ENCODE data around the gene VIPR2. TPM values are rescaled to one million over a fixed set of nuclear protein-coding genes. Genes with fewer than 3 reads are reported as not detected.
A peak's percentile ranks its signal among the peaks of the same experiment; 100 is the strongest.

The VIPR2 gene
- total RNA-seq, 2 experiments from 2014 or later = 0.83 to 1.7 TPM

DNA sequence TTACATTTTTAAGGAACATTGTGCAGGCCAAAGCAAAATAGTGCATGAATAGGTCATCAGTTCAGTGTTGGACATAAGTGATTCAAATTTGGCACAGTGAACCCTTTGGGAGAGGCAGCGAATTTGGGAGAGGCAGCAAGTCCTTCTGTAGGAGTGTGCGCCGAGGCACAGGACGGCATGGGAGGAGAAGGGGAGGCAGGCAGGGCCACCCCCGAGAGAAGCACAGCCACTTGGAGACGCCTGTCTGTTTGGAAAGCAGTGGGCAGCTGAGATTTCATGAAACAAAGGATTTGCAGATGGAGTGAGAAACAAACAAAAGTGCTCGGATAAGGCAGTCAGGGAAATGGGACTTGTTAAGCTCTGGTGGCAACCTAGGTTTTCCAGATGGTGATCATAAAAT is 30.6 kb downstream of the VIPR2 start:
- DNase-seq = no peak
- Mint-ChIP-seq H3K9me3 (no peaks in the 10 kb centered on the region), H3K27me3 (ENCODE audit: low read depth) (peaks cover 13% of the 10 kb centered on the region), H3K27ac (no peak overlapping the region), H3K4me1 (ENCODE audit: low read depth) (peaks cover 8% of the 10 kb centered on the region), H3K4me3 (no peak overlapping the region), H3K36me3 (ENCODE audit: low read depth) (no peaks in the 10 kb centered on the region)
- CTCF ChIA-PET = no interaction called here
- intact Hi-C loops (cut with micrococcal nuclease) = no loop called here

DNA sequence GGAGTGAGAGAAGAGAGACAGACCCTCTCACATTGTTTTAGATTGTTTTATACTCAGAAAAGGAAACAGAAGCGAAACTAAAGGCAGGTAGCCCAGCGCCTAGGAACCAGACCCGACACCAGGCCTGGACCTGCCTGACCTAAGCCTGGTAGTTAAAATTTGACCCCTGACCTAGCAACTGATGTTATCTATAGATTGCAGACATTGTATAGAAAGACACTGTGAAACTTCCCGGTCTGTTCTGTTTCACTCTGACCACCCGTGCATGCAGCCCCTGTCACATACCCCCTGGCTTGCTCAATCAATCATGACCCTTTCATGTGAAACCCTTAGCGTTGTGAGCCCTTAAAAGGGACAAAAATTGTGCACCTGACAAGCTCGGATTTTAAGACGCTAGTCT is 31.6 kb downstream of the VIPR2 start:
- CTCF ChIA-PET = no interaction called here
- peaks cover 4% of the 10 kb centered on the region for H3K4me1 Mint-ChIP-seq (ENCODE audit: low read depth)
- no peak for DNase-seq
- H3K27me3 Mint-ChIP-seq (ENCODE audit: low read depth) = peaks cover 9% of the 10 kb centered on the region
- no peaks in the 10 kb centered on the region for H3K36me3 Mint-ChIP-seq (ENCODE audit: low read depth)
- no peaks in the 10 kb centered on the region for H3K9me3 Mint-ChIP-seq
- no peak overlapping the region for H3K27ac Mint-ChIP-seq
- intact Hi-C loops (cut with micrococcal nuclease) = no loop called here
- H3K4me3 Mint-ChIP-seq = no peak overlapping the region

GRCh38 chr7:159112136-159113011 is 32.3 kb downstream of the VIPR2 start:
- Mint-ChIP-seq H3K27ac (no peak overlapping the region), H3K27me3 (ENCODE audit: low read depth) (peaks cover 9% of the 10 kb centered on the region), H3K4me1 (ENCODE audit: low read depth) (peaks cover 4% of the 10 kb centered on the region), H3K9me3 (no peaks in the 10 kb centered on the region), H3K36me3 (ENCODE audit: low read depth) (no peaks in the 10 kb centered on the region), H3K4me3 (no peak overlapping the region)
- intact Hi-C loops (cut with micrococcal nuclease) = no loop called here
- CTCF ChIA-PET = no interaction called here
- peak; percentile 23 for DNase-seq

GRCh38 chr7:159109653-159110035 is 35.0 kb downstream of the VIPR2 start:
- intact Hi-C loops (cut with micrococcal nuclease) = no loop called here
- no peak overlapping the region for H3K27ac Mint-ChIP-seq
- no peak overlapping the region for H3K4me3 Mint-ChIP-seq
- no peaks in the 10 kb centered on the region for H3K36me3 Mint-ChIP-seq (ENCODE audit: low read depth)
- H3K4me1 Mint-ChIP-seq (ENCODE audit: low read depth) = peaks cover 4% of the 10 kb centered on the region
- CTCF ChIA-PET = no interaction called here
- no peak for DNase-seq
- H3K27me3 Mint-ChIP-seq (ENCODE audit: low read depth) = peaks cover 7% of the 10 kb centered on the region
- H3K9me3 Mint-ChIP-seq = no peaks in the 10 kb centered on the region

DNA sequence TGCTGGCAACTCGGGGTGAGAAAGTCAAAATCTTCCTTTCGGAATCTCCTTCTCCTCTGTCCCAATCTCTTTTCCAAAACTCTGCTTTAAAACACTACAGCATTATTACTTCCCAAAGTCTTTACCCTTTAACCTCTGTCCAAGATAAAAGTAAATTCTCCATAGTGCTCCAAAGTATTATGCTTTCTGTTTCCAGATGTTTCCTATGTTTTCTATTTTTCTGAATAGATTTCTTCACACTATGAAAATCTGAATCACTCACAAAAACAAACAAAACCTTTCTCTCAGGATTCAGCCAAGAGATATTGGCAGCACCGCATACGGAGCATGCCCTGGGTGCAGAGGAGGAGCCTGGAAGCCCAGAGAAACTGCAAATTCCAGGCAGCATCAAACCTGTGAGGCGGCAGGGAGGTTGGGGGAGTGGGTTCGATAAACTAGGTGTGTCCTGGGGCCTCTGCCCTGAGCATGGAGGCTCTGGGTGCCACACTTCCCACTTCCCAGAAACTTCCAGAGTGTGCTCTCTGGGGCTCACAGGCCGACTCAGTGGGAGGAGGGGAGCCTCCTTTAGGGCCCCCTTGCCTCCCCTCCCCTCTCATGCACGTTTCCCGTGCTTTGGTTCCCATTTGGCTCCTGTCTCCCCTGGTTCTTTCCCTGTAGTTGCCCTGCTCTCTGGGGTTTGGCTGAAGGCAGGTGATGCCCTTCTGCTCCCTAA is 35.6 kb downstream of the VIPR2 start:
- Mint-ChIP-seq H3K27me3 (ENCODE audit: low read depth) (peaks cover 7% of the 10 kb centered on the region), H3K9me3 (no peaks in the 10 kb centered on the region), H3K4me1 (ENCODE audit: low read depth) (peaks cover 4% of the 10 kb centered on the region), H3K27ac (no peak overlapping the region), H3K4me3 (no peak overlapping the region), H3K36me3 (ENCODE audit: low read depth) (no peaks in the 10 kb centered on the region)
- CTCF ChIA-PET = no interaction called here
- intact Hi-C loops (cut with micrococcal nuclease) = no loop called here
- DNase-seq = no peak

DNA sequence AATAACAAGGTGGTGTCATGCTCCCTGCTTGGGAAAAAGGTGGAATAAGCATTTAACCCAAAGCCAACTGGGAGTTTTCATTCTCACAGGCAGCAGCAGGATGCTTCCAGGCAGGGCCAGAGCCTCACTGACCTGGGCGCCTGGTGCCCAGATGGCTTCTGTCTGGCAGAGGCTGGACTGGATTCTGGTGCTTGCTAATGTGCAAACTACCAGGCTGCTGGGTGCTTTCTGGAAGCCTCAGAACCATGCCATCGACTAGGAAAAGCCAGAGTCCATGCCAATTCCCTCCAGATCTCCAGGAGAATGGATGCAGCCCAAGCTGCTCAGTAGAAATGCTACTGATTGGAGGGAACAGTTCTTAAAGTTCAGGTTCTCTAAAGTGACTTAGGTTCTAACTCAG is 36.2 kb downstream of the VIPR2 start:
- Mint-ChIP-seq H3K27ac (no peak overlapping the region), H3K4me3 (no peak overlapping the region), H3K4me1 (ENCODE audit: low read depth) (peaks cover 4% of the 10 kb centered on the region), H3K9me3 (no peaks in the 10 kb centered on the region), H3K36me3 (ENCODE audit: low read depth) (no peaks in the 10 kb centered on the region), H3K27me3 (ENCODE audit: low read depth) (peaks cover 5% of the 10 kb centered on the region)
- CTCF ChIA-PET = no interaction called here
- intact Hi-C loops (cut with micrococcal nuclease) = no loop called here
- no peak for DNase-seq

DNA sequence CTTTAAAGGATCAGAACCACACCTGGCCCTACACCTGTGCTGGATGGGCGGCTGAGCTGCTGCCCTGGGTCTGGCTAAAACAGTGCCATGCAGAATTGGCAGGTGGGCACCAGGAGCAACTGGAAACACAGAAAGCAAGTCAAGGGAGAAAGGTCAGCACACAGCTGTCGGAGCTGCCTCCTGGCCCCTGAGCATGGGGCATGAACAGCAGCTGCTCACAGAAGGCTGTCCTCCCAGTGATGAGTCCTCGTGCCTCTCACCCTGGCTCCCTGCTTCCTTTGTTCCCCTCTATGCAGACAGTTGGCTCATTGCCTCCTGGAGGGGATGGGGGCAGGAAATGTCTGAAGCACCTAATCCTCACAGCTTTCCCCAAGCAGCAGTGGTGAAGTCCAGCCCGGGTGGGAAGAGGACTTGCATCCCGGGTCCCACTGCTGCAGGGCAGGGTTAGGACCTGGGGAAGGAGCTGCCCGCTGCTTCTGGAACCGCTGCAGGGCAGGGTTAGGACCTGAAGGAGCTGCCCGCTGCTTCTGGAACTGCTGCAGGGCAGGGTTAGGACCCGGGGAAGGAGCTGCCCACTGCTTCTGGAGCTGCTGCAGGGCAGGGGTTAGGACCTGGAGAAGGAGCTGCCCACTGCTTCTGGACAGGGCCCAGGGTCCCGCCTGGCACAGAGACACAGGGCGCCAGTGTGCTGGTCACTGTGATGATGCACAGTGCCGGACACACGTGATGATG is 37.3 kb downstream of the VIPR2 start:
- CTCF ChIA-PET = no interaction called here
- peaks cover 4% of the 10 kb centered on the region for H3K4me1 Mint-ChIP-seq (ENCODE audit: low read depth)
- no peaks in the 10 kb centered on the region for H3K36me3 Mint-ChIP-seq (ENCODE audit: low read depth)
- H3K9me3 Mint-ChIP-seq = no peaks in the 10 kb centered on the region
- peaks cover 3% of the 10 kb centered on the region for H3K27me3 Mint-ChIP-seq (ENCODE audit: low read depth)
- H3K4me3 Mint-ChIP-seq = no peak overlapping the region
- no peak overlapping the region for H3K27ac Mint-ChIP-seq
- DNase-seq = no peak
- intact Hi-C loops (cut with micrococcal nuclease) = no loop called here

GRCh38 chr7:159105832-159106811 is 38.5 kb downstream of the VIPR2 start:
- Mint-ChIP-seq H3K4me3 (no peak overlapping the region), H3K27ac (no peak overlapping the region), H3K27me3 (ENCODE audit: low read depth) (no peaks in the 10 kb centered on the region), H3K9me3 (peaks cover 2% of the 10 kb centered on the region), H3K4me1 (ENCODE audit: low read depth) (no peaks in the 10 kb centered on the region), H3K36me3 (ENCODE audit: low read depth) (no peaks in the 10 kb centered on the region)
- intact Hi-C loops (cut with micrococcal nuclease) = no loop called here
- CTCF ChIA-PET = no interaction called here
- DNase-seq = no peak

DNA sequence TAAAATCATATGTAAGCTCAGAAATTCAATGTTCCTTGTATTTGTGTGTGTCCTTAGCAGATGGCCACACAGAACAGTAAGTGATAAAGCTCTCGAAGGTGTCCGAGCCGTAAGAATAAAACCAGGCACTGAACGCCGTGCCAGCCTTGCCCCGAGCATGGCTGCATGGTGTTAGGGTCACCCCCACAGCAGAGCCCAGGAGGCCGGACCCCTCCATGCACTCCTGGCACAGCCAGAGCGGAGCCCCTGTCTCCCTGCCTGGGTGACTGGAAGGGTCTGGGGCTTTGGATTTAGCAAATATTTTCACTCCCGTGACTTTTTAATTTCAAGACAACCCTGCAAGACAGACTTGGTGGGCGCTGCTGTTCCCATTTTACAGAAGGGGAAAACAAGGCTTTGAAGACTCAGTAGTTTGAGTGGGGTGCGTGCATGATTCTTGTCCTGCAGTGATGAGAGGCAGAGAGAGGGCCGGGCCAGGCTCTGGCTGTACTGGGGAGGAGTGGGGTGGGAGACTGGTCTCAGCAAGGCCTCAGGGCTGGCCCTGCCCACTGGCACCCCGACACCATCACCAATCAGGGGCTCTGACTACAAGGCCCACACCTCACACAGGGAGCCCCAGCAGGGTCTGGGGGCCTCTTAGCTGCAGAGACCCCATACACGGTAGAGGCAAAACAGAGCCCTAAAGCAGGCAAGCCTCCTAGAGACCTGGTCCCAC is 39.4 kb downstream of the VIPR2 start:
- no peak overlapping the region for H3K27ac Mint-ChIP-seq
- intact Hi-C loops (cut with micrococcal nuclease) = no loop called here
- CTCF ChIA-PET = no interaction called here
- H3K9me3 Mint-ChIP-seq = peaks cover 2% of the 10 kb centered on the region
- no peak overlapping the region for H3K4me3 Mint-ChIP-seq
- no peaks in the 10 kb centered on the region for H3K27me3 Mint-ChIP-seq (ENCODE audit: low read depth)
- H3K4me1 Mint-ChIP-seq (ENCODE audit: low read depth) = no peaks in the 10 kb centered on the region
- H3K36me3 Mint-ChIP-seq (ENCODE audit: low read depth) = no peaks in the 10 kb centered on the region
- no peak for DNase-seq

- Mint-ChIP-seq H3K4me3 (no peak overlapping the region), H3K9me3 (peaks cover 2% of the 10 kb centered on the region), H3K27me3 (ENCODE audit: low read depth) (no peaks in the 10 kb centered on the region), H3K4me1 (ENCODE audit: low read depth) (no peaks in the 10 kb centered on the region), H3K36me3 (ENCODE audit: low read depth) (no peaks in the 10 kb centered on the region), H3K27ac (no peak overlapping the region)
- no peak for DNase-seq
- CTCF ChIA-PET = no interaction called here
- intact Hi-C loops (cut with micrococcal nuclease) = no loop called here
Observed at GRCh38 chr7:159104188-159104920, 40.3 kb downstream of the VIPR2 start.
